NCI-H146 (cell line): Measurements from ENCODE around the gene LUC7L.
"Not testable (repeated sequence)": the region's sequence is repeated elsewhere in the genome, so short reads cannot be mapped to it uniquely, and the experiment has no call there.

ENCODE experiments used
- DNase-seq: peaks from one replicate; lab custom pipeline; 2025; lab: John Stamatoyannopoulos, UW

LUC7L gene

DNA sequence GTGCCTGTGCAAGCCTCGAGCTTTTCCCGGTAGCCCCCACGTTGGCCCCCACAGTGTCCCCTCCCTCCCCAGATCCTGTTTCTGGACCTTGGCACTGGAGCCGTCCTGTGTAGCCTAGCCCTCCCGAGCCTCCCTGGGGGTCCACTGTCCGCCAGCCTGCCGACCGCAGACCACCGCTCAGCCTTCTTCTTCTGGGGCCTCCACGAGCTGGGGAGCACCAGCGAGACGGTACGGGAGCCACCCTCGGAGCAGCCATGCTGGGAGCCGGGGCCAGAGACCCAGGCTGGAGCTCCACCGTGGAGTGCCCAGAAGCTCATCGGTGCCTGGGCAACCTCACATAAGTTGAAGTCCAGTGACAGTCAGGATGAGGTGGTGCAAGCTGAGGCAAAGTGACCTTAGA is 34.7 kb upstream of the LUC7L start:
- no peak for DNase-seq

DNA sequence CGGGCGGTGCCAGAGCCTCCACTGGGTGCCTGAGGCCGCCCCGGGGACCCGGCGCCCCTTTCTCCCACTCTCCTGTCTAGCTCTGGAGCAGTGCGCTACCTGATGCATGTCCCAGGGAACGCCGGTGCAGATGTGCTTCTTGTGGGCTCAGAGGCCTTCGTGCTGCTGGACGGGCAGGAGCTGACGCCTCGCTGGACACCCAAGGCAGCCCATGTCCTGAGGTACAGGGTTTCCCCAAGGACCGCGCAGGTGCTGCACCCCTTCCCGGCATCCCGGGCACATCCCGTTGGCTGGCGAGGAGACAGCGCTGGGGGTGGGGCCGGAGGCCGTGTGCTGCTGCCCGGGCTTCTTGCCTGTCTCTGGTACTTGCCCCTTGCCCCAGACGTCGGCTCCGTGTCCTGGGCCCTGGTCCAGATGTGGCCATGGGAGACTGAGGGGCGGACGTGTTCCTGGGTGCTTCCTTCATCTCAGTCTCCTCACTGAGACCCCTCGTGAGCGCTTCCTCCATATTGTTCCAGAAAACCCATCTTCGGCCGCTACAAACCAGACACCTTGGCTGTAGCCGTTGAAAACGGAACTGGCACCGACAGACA is 34.0 kb upstream of the LUC7L start:
- DNase-seq = no peak

DNA sequence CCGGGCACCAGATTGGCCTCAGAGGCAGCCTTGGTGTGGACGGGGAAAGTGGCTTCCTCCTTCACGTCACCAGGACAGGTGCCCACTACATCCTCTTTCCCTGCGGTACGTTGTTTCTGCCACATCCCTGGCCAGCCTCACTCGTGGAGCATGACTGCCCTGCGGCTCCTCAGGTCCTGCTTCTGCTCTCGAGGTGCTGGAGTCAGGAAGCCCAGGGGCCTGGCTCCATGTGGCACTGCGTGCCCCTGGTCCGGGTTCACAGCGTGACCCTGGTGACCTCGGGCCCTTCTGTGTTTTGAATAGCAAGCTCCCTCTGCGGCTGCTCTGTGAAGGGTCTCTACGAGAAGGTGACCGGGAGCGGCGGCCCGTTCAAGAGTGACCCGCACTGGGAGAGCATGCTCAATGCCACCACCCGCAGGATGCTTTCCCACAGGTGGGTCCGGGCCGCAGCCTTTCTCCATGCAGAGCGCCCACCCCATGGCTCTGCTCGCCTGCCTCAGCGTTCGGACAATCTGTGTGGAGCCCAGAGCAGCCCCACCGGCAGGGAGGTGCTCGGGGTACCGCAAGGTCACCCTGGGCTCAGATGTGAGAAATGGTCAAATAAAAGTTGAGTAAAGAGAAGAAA is 33.0 kb upstream of the LUC7L start:
- DNase-seq = no peak

DNA sequence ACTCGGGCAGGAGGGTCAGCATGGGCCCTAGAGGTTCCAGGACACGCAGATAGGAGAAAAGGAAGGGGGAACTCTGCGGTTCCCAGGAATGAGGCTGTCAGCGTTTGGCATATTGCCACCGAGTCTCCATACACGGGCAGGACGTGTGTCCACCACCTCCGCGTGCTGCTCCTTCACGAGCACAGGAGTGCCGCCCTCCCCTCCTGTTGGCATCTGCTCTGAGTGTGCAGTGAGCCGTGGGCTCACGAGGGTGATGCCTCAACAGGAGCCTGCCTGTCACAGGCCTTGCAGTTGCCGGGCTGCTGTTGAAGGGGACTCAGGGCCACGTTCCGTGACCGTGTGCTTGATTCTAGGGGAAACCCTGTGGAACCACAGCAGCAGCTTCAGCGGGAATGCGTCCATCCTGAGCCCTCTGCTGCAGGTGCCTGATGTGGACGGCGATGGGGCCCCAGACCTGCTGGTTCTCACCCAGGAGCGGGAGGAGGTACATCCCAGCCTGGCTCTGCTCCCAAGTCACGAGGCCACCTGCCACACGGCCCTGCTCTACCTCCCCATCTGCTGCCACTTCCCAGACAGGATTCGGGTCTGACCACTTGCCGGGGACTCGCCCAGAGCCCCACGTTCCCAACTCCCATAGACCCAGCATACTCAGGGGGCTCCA is 31.9 kb upstream of the LUC7L start:
- no peak for DNase-seq

DNA sequence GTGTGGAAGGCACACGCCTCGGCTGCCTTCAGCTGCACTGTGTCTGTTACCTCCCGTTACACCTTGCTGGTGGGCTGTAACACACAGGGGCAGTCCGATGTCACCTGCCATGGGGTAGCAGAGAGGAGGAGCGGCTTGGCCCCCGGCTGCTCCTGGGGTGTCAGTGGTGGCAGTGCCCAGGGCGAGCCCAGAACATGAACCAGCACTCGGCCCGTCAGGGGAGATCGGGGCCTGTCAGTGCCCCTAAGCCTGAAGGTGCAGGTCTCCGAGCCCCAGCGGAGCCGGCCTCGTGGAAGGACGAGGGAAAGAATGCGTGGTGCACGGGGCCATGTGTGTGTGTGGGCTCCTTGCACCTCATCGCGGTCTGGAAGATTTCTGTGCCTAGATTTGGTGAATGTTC is 31.1 kb upstream of the LUC7L start:
- DNase-seq = no peak

DNA sequence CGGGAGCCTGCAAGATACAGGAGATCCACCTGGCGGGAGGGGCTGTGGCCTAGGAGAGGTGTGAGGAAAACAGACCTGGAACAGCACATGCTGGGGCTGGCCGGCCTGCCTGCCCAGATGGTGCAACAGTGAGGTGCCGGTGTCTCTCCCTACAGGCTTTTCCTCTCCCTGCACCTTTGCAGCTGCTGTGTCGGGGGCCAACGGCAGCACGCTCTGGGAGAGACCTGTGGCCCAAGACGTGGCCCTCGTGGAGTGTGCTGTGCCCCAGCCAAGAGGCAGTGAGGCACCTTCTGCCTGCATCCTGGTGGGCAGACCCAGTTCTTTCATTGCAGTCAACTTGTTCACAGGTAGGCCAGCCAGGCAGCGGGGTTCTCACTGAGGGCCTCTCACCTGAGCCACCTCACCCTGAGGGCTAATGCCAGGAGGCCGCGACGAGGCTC is 30.6 kb upstream of the LUC7L start:
- DNase-seq = no peak

DNA sequence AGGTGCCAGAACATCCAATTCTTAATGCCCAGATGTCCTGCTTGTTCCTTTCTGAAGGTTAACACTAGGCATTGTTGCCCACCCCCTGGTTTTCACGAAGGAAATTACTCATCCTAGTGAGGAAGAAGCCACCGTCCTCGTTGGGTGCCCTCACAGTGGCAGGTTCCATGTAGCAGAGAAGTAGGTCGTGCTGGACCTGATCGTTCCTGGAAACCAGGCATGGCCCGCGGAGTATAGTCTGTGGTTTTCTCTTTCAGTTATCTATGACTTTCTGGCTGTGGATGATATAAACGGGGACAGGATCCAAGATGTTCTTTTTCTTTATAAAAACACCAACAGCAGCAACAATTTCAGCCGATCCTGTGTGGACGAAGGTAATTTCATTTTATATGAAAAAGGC is 30.0 kb upstream of the LUC7L start:
- DNase-seq = no peak

DNA sequence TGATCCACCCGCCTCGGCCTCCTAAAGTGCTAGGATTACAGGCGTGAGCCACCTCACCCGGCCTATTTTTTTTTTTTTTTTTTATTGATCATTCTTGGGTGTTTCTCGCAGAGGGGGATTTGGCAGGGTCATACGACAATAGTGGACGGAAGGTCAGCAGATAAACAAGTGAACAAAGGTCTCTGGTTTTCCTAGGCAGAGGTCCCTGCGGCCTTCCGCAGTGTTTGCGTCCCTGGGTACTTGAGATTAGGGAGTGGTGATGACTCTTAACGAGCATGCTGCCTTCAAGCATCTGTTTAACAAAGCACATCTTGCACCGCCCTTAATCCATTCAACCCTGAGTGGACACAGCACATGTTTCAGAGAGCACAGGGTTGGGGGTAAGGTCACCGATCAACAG is 28.8 kb upstream of the LUC7L start:
- DNase-seq = not testable (repeated sequence)

DNA sequence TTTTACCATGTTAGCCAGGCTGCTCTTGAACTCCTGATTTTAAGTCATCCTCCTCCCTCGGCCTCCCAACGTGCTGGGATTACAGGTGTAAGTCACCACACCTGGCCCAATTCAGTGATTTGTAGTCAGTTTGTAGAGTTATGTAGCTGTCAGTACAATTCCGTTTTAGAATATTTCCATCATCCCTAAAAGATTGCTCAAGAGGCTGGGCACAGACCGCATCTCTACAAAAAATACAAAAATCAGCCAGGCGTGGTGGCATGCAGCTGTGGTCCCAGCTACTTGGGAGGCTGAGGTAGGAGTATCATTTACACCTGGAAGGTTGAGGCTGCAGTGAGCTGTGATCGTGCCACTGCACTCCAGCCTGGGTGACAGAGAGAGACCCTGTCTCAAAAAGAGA is 25.9 kb upstream of the LUC7L start:
- no peak for DNase-seq

DNA sequence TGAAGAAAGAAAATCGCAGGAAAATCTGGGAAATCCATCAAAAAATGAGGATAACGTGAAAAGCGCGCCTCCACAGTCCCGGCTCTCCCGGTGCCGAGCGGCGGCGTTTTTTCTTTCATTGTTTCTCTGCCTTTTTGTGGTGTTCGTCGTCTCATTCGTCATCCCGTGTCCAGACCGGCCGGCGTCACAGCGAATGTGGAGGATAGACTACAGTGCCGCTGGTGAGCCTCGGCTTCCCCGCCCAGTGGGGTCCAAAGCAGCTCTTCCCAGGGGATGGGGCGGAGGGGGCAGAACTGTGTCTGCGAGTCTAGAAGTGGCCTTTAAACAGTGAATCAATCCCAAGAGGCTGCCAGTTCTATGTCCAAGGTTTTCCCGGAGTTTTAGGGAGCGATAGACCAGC is 25.2 kb upstream of the LUC7L start:
- no peak for DNase-seq

DNA sequence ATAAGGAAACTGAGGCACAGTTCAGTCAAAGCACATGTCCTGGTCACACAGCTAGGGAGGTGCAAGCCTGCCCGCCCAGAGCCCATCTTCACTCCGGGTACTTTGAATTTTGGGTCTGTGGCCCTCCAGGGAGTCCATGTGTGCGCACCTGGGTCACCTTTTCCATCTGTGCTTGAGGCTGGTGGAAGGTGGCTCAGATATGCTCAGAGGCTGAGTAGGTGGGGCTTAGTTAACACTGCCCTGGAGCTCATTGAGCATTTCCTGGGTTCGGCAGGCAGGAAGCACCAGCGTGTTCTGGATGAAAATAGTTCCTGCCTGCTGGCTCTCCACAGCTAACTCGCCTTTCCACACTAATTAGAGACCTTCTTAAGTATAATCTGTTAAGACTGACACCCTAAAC is 24.6 kb upstream of the LUC7L start:
- DNase-seq = no peak

DNA sequence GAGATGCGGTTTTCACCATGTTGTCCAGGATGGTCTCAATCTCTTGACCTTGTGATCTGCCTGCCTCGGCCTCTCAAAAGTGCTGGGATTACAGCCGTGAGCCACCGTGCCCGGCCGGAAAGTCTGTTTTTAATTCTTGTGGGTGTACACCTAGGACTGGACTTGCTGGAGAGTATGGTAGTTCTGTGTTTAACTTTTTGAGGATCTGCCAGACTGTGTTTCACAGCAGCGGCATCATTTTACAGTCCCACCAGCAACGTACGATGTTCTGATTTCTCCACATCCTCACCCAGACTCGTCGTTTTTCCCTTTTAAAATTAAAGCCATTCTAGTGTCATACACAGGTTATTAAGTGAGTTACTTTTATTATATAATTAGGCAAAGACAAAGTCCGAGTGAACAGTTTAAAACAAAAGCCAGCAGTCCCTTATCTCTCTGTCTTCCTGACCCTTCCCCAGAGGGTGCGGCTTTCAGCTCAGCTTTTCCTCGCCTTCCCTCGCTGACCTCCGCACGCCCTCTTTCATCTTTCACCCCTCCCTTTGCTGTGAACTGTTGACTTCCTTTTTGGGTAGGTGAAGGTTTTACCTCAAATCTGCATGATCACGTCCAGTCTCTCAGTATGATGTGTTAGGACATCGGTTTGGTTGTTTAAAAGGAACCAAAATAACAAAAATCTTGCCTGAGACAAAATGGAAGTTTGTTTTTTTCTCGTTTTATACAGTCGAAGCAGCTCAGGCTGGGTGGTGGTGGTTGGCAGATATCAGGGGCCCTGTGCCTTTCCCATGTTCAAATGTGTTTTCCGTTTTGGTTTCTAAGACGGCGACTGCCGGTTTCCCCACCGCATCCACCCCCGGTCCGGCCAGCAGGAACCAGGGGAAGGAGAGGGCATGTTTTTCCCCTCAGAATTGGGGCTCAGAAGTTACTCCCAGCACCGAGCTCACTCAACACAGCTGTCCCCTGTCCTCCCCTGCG is 23.4 kb upstream of the LUC7L start:
- no peak for DNase-seq

DNA sequence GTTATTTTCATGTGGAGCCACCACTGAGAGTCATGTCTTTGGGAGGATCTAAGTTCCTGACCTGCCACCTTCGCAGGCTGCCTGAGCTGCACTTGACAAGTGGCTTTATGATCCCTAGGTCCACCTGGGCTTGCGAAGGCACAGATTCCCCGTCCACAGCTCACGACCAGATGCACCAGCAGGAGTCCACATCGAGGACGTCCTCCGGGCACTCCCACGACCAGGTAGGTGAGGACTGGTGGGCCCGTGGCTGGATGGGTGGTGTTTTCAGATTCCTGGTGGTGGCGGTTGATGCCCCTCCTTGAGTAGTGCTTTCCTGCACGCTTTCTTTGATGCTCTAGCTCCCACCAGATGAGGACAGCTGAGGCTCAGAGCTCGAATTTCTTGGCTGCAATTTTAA is 20.2 kb upstream of the LUC7L start:
- DNase-seq = no peak

DNA sequence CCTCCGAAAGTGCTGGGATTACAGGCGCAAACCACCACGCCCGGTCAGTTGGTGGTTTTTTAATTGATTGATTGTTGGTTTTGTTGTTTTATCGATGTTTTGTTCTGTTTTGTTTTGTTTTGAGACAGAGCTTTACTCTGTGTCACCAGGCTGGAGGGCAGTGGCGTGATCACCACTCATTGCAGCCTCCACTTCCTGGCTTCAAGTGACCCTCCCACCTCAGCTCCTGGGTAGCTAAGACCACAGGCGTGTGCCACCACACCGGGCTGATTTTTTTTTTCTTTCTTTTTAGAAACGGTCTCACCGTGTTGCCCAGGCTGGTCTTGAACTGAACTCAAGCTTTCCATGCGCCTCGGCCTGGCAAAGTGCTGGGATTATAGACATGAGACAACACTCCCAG is 17.8 kb upstream of the LUC7L start:
- DNase-seq = no peak

DNA sequence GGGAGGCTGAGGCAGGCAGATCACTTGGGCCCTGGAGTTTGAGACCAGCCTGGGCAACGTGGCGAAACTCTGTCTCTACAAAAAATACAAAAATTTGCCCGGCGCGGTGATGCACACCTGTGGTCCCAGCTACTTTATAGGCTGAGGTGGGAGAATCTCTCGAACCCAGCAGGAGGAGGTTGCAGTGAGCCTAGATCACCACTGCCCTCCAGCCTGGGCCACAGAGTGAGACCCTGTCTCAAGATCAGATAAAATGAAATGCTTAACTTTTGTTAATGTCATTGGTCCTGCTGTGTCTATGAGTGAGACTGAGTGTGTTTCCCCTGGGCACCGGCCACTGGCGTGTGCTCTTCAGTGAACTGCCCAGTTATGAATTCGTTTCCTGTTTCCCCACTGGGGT is 15.9 kb upstream of the LUC7L start:
- no peak for DNase-seq

DNA sequence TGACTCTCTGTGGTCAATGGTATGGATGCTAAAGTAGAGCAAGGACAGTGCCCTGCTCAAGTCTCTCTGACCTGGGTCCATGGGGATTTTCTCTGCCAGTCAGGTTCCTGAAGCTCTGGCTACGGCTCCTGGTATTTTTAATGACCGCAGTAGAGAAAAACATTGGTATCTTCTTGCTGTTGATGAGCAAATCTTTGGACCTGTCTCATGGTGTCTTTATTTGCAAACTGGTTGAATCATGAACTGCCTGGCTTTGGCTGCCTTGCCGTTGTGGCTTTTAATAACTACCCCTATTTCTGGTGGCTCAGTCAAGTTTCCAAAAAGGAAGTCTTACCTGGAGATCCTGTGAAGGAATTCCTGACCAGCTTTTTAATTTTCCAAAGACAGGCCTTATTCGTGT is 14.1 kb upstream of the LUC7L start:
- DNase-seq = no peak

DNA sequence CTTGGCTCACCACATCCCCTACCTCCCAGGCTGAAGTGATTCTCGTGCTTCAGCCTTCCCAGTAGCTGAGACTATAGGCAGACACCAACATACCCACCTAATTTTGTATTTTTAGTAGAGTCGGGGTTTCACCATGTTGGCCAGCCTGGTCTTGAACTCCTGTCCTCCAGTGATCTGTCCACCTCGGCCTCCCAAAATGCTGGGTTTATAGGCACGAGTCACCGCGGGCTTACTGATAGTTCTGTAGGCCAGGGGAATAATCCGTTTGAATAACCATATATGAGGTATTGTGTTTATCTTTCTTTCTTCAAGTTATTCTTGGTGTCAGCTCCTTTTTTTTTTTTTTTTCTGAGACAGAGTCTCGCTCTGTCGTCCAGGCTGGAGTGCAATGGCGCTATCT is 13.0 kb upstream of the LUC7L start:
- DNase-seq = no peak

DNA sequence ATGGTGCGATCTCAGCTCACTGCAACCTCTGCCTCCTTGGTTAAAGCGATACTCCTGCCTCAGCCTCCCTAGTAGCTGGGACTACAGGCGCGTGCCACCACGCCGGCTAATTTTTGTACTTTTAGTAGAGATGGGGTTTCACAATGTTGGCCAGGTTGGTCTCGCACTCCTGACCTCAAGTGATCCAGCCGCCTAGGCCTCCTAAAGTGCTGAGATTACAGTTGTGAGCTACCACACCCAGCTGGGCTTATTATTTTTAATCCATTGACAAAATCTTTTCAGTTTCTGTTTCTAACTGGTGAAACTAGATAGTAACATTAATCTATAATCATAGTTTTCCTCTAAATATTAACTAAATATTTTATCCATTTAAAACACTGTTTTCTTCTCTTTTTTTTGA is 11.3 kb upstream of the LUC7L start:
- DNase-seq = no peak

DNA sequence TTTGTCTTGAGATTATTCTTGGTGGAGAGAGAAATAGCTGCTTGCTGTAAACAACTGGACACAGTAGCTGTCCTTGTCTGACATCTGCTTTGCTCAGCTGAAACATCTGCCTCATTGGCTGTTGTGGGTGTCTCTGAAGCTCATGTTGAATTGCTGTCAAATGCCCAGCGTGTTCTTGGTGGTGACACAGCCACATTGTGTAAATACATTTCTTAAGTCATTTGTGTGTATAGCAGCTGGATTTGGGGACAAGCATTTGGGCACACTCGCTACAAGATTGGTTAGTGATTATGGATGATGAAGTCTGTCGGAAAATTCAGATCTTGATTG is 10.7 kb upstream of the LUC7L start:
- DNase-seq = no peak

DNA sequence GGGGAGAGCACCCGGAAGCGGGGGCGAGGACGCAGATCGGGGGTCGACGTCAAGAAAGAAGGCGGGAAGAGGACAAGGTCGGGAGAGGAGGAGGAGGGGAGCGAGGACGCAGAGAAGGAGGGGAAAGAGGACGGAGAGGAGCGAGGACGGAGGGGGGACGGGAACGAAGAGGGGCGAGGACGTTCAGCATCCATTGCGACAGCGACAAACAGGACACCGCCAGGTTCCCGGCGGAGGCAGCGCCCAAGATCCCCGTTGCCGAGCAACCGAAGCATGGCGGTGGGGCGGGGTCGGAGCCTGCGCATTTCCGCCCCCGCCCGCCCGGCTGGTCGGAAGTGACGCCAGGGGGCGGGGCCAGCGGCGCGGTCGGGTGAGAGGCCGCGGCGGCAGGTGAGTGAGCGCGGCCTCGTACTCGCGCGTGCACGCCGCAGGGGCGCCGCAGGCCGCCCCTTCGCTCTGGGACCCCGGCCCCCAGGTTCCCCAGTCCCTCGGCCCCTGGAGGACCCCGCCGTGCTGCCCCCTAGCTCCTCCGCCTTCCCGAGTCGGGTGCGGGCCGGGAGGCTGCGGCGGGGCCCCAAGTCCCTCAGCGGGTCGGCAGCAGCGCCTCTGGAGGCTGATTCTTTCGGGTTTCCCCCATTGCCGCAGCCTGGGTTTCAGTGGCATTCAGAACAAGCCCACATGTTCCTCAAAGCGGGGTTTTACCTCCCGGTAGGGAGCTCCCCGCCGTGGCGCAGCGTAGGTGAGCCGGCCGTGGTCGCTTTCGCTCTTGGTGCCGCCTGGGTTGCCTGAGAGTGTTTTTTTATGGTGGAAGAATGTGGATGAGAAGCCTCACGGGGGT is 5.4 kb upstream of the LUC7L start, which contains the start of gene FAM234A:
Gene FAM234A, plus strand, starts transcription at position 354 of the 838 bp plus-strand sequence. CDS start 19,593 bp downstream, outside the sequence.
- peak; percentile 98 for DNase-seq

DNA sequence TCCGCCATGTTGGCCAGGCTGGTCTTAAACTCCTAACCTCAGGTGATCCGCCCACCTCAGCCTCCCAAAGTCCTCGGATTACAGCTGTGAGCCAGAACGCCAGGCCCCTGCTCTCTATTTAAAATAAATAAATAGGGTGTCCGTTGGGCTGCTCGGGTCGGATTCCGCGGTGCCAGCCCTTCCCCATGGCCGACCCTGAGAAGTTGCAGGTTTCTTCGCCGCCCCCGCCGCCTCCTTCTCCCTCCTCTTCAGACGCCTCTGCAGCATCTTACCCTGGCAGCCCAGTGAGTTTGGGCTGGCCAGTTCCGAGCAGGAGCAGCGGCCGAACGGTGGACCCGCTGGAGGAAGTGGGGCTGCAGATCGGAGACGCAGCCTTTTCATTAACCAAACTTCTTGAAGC is 1.7 kb upstream of the LUC7L start:
- DNase-seq = no peak

DNA sequence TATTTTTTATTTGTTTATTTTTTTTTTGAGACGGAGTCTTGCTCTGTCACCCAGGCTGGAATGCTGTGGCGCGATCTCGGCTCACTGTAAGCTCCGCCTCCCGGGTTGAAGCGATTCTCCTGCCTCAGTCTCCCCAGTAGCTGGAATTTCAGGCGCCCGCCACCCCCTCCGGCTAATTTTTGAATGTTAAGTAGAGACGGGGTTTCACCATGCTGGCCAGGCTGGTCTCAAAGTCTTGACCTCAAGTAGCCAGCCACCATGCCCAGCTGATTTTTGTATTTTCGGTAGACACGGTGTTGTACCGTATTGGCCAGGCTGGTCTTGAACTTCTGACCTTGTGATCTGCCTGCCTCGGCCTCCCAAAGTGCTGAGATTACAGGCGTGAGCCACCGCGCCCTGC is 1.1 kb upstream of the LUC7L start:
- DNase-seq = not testable (repeated sequence)
